Neural progenitor cell (in vitro differentiated cells): ENCODE results near the gene TPSD1. TPM values are rescaled to one million over a fixed set of nuclear protein-coding genes. Genes with fewer than 3 reads are reported as not detected.

Source experiments
- DNase-seq: peaks from one replicate; pipeline ENCODE4 v3.0.0-alpha.2; 2016; ENCODE audit warnings: low spot score
- H2AFZ ChIP-seq: fragments of 200-600 bp; sonication (generic); replicated peaks from 2 replicates; pipeline ENCODE4 v1.6.1; 2016; ENCODE audit warnings: antibody characterized with exemption
- H3F3A ChIP-seq: fragments of 200-600 bp; sonication (generic); 2 replicates; pipeline ENCODE4 v1.6.1; 2016; ENCODE audit warnings: antibody characterized with exemption, low read depth
- H3K27ac ChIP-seq: fragments of 200-600 bp; sonication (generic); 2 replicates; pipeline ENCODE4 v1.5.1; 2016; ENCODE audit warnings: mild to moderate bottlenecking
- H3K27me3 ChIP-seq: fragments of 200-600 bp; sonication (generic); 2 replicates; pipeline ENCODE4 v1.6.1; 2016; ENCODE audit warnings: mild to moderate bottlenecking, moderate library complexity
- H3K36me3 ChIP-seq: fragments of 200-600 bp; sonication (generic); 2 replicates; pipeline ENCODE4 v1.5.1; 2016
- H3K4me1 ChIP-seq: fragments of 200-600 bp; sonication (generic); 2 replicates; pipeline ENCODE4 v1.6.1; 2016; ENCODE audit warnings: mixed run types
- H3K4me2 ChIP-seq: fragments of 200-600 bp; sonication (generic); 2 replicates; pipeline ENCODE4 v1.6.1; 2016
- H3K4me3 ChIP-seq: fragments of 200-600 bp; sonication (generic); 2 replicates; pipeline ENCODE4 v1.5.1; 2016
- H3K79me2 ChIP-seq: fragments of 200-600 bp; sonication (generic); 2 replicates; pipeline ENCODE4 v1.6.1; 2016; ENCODE audit warnings: low read depth
- H3K9ac ChIP-seq: fragments of 200-600 bp; sonication (generic); 2 replicates; pipeline ENCODE4 v1.6.1; 2016
- H3K9me3 ChIP-seq: fragments of 200-600 bp; sonication (generic); 2 replicates; pipeline ENCODE4 v1.5.1; 2016; ENCODE audit warnings: low read depth
- H4K20me1 ChIP-seq: fragments of 200-600 bp; sonication (generic); 2 replicates; pipeline ENCODE4 v1.6.1; 2016; ENCODE audit warnings: low read depth
- H3K27ac Mint-ChIP-seq: 3 replicates; pipeline ENCODE4 v1.8.0; 2021; ENCODE audit warnings: mixed read lengths
- H3K27me3 Mint-ChIP-seq: 2 replicates; pipeline ENCODE4 v1.8.0; 2022; ENCODE audit warnings: low read depth, mild to moderate bottlenecking, inconsistent platforms, moderate library complexity, mixed read lengths; ENCODE audit not compliant: insufficient read depth
- H3K36me3 Mint-ChIP-seq: 3 replicates; pipeline ENCODE4 v1.8.0; 2021; ENCODE audit warnings: mixed read lengths
- H3K4me1 Mint-ChIP-seq: 3 replicates; pipeline ENCODE4 v1.8.0; 2021; ENCODE audit warnings: mixed read lengths
- H3K4me3 Mint-ChIP-seq: 3 replicates; pipeline ENCODE4 v1.8.0; 2021; ENCODE audit warnings: mild to moderate bottlenecking, moderate library complexity, mixed read lengths
- H3K9me3 Mint-ChIP-seq: 3 replicates; pipeline ENCODE4 v1.8.0; 2020; ENCODE audit warnings: mixed read lengths
- CTCF ChIP-seq: fragments of 200-600 bp; sonication (generic); IDR thresholded peaks from 2 replicates; pipeline ENCODE4 v1.5.1; 2017; ENCODE audit warnings: antibody characterized with exemption, mild to moderate bottlenecking
- EZH2 ChIP-seq: fragments of 200-600 bp; sonication (generic); IDR thresholded peaks from 2 replicates; pipeline ENCODE4 v1.6.1; 2017; ENCODE audit warnings: antibody characterized with exemption, mild to moderate bottlenecking, moderate library complexity
- EZH2phosphoT487 ChIP-seq: fragments of 200-600 bp; sonication (generic); IDR thresholded peaks from 2 replicates; pipeline ENCODE4 v1.6.1; 2017; ENCODE audit warnings: antibody characterized with exemption
- total RNA-seq: library from RNA; depleted of rRNA; stranded (reverse); fragments of >200 nt; gene quantifications from 2 replicates; pipeline ENCODE4 v1.2.3, GENCODE V29; 2015; ENCODE audit warnings: low replicate concordance

The TPSD1 gene
- total RNA-seq, 1 donor from 2014 or later: not detected

GRCh38 chr16:1220098-1220728, 35.7 kb upstream of the TPSD1 start:
- Mint-ChIP-seq H3K4me3 (no peak overlapping the region), H3K27ac (no peak overlapping the region), H3K4me1 (no peaks in the 10 kb centered on the region), H3K36me3 (no peaks in the 10 kb centered on the region), H3K9me3 (no peaks in the 10 kb centered on the region), H3K27me3 (peaks cover 2% of the 10 kb centered on the region)
- H3K27me3 ChIP-seq: no peaks in the 10 kb centered on the region
- TF ChIP-seq CTCF (no peak), EZH2phosphoT487 (no peak), EZH2 (no peak)
- H3K4me3 ChIP-seq: no peak overlapping the region
- H3K9me3 ChIP-seq: no peaks in the 10 kb centered on the region
- H2AFZ ChIP-seq: no peak overlapping the region
- H3F3A ChIP-seq: no peaks in the 10 kb centered on the region
- no peak for DNase-seq
- H3K4me2 ChIP-seq: no peak overlapping the region
- H3K4me1 ChIP-seq: no peaks in the 10 kb centered on the region
- H3K36me3 ChIP-seq: no peaks in the 10 kb centered on the region
- H3K9ac ChIP-seq: no peak overlapping the region
- no peaks in the 10 kb centered on the region for H4K20me1 ChIP-seq
- no peaks in the 10 kb centered on the region for H3K79me2 ChIP-seq
- no peak overlapping the region for H3K27ac ChIP-seq

DNA sequence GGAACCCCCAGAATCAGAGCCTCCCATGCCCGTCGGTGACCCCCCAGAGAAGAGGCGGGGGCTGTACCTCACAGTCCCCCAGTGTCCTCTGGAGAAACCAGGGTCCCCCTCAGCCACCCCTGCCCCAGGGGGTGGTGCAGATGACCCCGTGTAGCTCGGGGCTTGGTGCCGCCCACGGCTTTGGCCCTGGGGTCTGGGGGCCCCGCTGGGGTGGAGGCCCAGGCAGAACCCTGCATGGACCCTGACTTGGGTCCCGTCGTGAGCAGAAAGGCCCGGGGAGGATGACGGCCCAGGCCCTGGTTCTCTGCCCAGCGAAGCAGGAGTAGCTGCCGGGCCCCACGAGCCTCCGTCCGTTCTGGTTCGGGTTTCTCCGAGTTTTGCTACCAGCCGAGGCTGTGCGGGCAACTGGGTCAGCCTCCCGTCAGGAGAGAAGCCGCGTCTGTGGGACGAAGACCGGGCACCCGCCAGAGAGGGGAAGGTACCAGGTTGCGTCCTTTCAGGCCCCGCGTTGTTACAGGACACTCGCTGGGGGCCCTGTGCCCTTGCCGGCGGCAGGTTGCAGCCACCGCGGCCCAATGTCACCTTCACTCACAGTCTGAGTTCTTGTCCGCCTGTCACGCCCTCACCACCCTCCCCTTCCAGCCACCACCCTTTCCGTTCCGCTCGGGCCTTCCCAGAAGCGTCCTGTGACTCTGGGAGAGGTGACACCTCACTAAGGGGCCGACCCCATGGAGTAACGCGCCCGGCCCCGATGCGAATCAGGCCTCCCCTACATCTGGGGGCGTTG, 34.8 kb upstream of the TPSD1 start:
- H3F3A ChIP-seq: no peaks in the 10 kb centered on the region
- no peak for TF ChIP-seq CTCF
- no peak for TF ChIP-seq EZH2

GRCh38 chr16:1221628-1222552, 34.0 kb upstream of the TPSD1 start:
- no peak overlapping the region for H3K27ac Mint-ChIP-seq
- no peaks in the 10 kb centered on the region for H3K4me1 ChIP-seq
- H3K4me1 Mint-ChIP-seq: no peaks in the 10 kb centered on the region
- H2AFZ ChIP-seq: no peak overlapping the region
- peaks cover 2% of the 10 kb centered on the region for H3K27me3 Mint-ChIP-seq
- no peak overlapping the region for H3K9ac ChIP-seq
- H3K79me2 ChIP-seq: no peaks in the 10 kb centered on the region
- H3K27me3 ChIP-seq: no peaks in the 10 kb centered on the region
- H3K27ac ChIP-seq: no peak overlapping the region
- no peaks in the 10 kb centered on the region for H3F3A ChIP-seq
- no peak for DNase-seq
- no peak overlapping the region for H3K4me3 Mint-ChIP-seq
- H4K20me1 ChIP-seq: no peaks in the 10 kb centered on the region
- no peak overlapping the region for H3K4me3 ChIP-seq
- no peak for TF ChIP-seq EZH2
- TF ChIP-seq CTCF: no peak
- TF ChIP-seq EZH2phosphoT487: no peak
- H3K36me3 Mint-ChIP-seq: no peaks in the 10 kb centered on the region
- no peaks in the 10 kb centered on the region for H3K9me3 Mint-ChIP-seq
- H3K36me3 ChIP-seq: no peaks in the 10 kb centered on the region
- no peaks in the 10 kb centered on the region for H3K9me3 ChIP-seq
- H3K4me2 ChIP-seq: no peak overlapping the region

More for the DNA sequence above, 34.8 kb upstream of the TPSD1 start:
- H3K27me3 Mint-ChIP-seq: peaks cover 2% of the 10 kb centered on the region
- no peaks in the 10 kb centered on the region for H3K36me3 Mint-ChIP-seq
- H3K4me1 Mint-ChIP-seq: no peaks in the 10 kb centered on the region
- H3K4me3 ChIP-seq: no peak overlapping the region
- no peaks in the 10 kb centered on the region for H3K9me3 Mint-ChIP-seq
- no peaks in the 10 kb centered on the region for H4K20me1 ChIP-seq
- no peaks in the 10 kb centered on the region for H3K9me3 ChIP-seq
- no peaks in the 10 kb centered on the region for H3K36me3 ChIP-seq
- no peak for DNase-seq
- H2AFZ ChIP-seq: no peak overlapping the region
- H3K9ac ChIP-seq: no peak overlapping the region
- no peaks in the 10 kb centered on the region for H3K79me2 ChIP-seq
- no peak overlapping the region for H3K4me2 ChIP-seq
- no peak overlapping the region for H3K27ac Mint-ChIP-seq
- no peaks in the 10 kb centered on the region for H3K27me3 ChIP-seq
- H3K27ac ChIP-seq: no peak overlapping the region
- H3K4me1 ChIP-seq: no peaks in the 10 kb centered on the region
- H3K4me3 Mint-ChIP-seq: no peak overlapping the region
